Colonic mucosa (tissue), 4 donors: Measurements from ENCODE around the gene KIF6. TPM values are rescaled to one million over a fixed set of nuclear protein-coding genes. Genes with fewer than 3 reads are reported as not detected.

Experiments used
- DNase-seq: peaks from one replicate; pipeline ENCODE4 v3.0.0-alpha.2; 2020
- H3K27ac ChIP-seq: fragments of 200-600 bp; one replicate; pipeline ENCODE4 v1.8.0; 2021
- H3K27me3 ChIP-seq: fragments of 200-600 bp; one replicate; pipeline ENCODE4 v1.8.0; 2021
- H3K36me3 ChIP-seq: fragments of 200-600 bp; one replicate; pipeline ENCODE4 v1.8.0; 2021
- H3K4me1 ChIP-seq: fragments of 200-600 bp; one replicate; pipeline ENCODE4 v1.8.0; 2021; ENCODE audit warnings: mild to moderate bottlenecking
- H3K4me3 ChIP-seq: fragments of 200-600 bp; one replicate; pipeline ENCODE4 v1.8.0; 2021
- H3K9ac ChIP-seq, 2 donors: one replicate each; pipeline ENCODE4 v1.7.0; 2013; ENCODE audit warnings: control low read depth in 2 of 2, low read depth in 2 of 2, low read length in 2 of 2
- H3K9me3 ChIP-seq: fragments of 200-600 bp; one replicate; pipeline ENCODE4 v1.8.0; 2021
- CTCF ChIP-seq: fragments of 200-600 bp; IDR thresholded peaks from one replicate; pipeline ENCODE4 v1.8.0; 2022; ENCODE audit warnings: antibody characterized with exemption, mild to moderate bottlenecking
- intact Hi-C: fragments of 100-400 bp; cut with DNase I; formaldehyde crosslinking; loops from one replicate; pipeline ENCODE4 v1.14.1; 2022
- total RNA-seq, 2 donors: library from RNA; stranded (reverse); fragmentation: NEBNext Ultra II Directional in 1 of 2; extraction: Animal tissue kit (Norgen Biotek cat#: 25700) in 1 of 2; gene quantifications; one replicate each; pipeline ENCODE4 v1.2.1, GENCODE V29; 2021
- donor health status: healthy.
- donor health status: DM: no; HTN: no; CAD: no.
- donor health status: DM: no; HTN: no; CAD: no.

KIF6 gene
- total RNA-seq, 2 donors from 2014 or later, result 0.08 to 0.17 TPM

- H3K4me1 ChIP-seq, result no peaks in the 10 kb centered on the region
- H3K27ac ChIP-seq, result no peak overlapping the region
- no peaks in the 10 kb centered on the region for H3K9me3 ChIP-seq
- no peaks in the 10 kb centered on the region for H3K27me3 ChIP-seq
- H3K36me3 ChIP-seq, result no peaks in the 10 kb centered on the region
- no peak for TF ChIP-seq CTCF
- H3K9ac ChIP-seq, result no peak overlapping the region
- no peak for DNase-seq
- no peak overlapping the region for H3K4me3 ChIP-seq
- intact Hi-C loops, result no loop called here
Measured at GRCh38 chr6:39574991-39575390, 150.2 kb downstream of the KIF6 start.

- H3K27me3 ChIP-seq, result no peaks in the 10 kb centered on the region
- no peak overlapping the region for H3K9ac ChIP-seq
- H3K4me3 ChIP-seq, result no peak overlapping the region
- no peaks in the 10 kb centered on the region for H3K36me3 ChIP-seq
- no peak for DNase-seq
- intact Hi-C loops, result no loop called here
- no peaks in the 10 kb centered on the region for H3K4me1 ChIP-seq
- no peak for TF ChIP-seq CTCF
- no peaks in the 10 kb centered on the region for H3K9me3 ChIP-seq
- H3K27ac ChIP-seq, result no peak overlapping the region
Measured at GRCh38 chr6:39573541-39573940, 151.7 kb downstream of the KIF6 start.

- no peak overlapping the region for H3K9ac ChIP-seq
- no peaks in the 10 kb centered on the region for H3K27me3 ChIP-seq
- no peaks in the 10 kb centered on the region for H3K4me1 ChIP-seq
- H3K4me3 ChIP-seq, result no peak overlapping the region
- no peak overlapping the region for H3K27ac ChIP-seq
- DNase-seq, result no peak
- TF ChIP-seq CTCF, result no peak
- no peaks in the 10 kb centered on the region for H3K36me3 ChIP-seq
- no peaks in the 10 kb centered on the region for H3K9me3 ChIP-seq
- intact Hi-C loops, result no loop called here
Measured at GRCh38 chr6:39572661-39573340, 152.4 kb downstream of the KIF6 start.

GRCh38 chr6:39568896-39569295 is 156.3 kb downstream of the KIF6 start:
- no peak overlapping the region for H3K4me3 ChIP-seq
- H3K27ac ChIP-seq, result no peak overlapping the region
- H3K36me3 ChIP-seq, result no peaks in the 10 kb centered on the region
- DNase-seq, result no peak
- no peaks in the 10 kb centered on the region for H3K9me3 ChIP-seq
- no peaks in the 10 kb centered on the region for H3K27me3 ChIP-seq
- intact Hi-C loops, result no loop called here
- TF ChIP-seq CTCF, result no peak
- H3K9ac ChIP-seq, result no peak overlapping the region
- no peaks in the 10 kb centered on the region for H3K4me1 ChIP-seq

- Histone ChIP-seq H3K9me3 (no peaks in the 10 kb centered on the region), H3K36me3 (no peaks in the 10 kb centered on the region), H3K9ac (no peak overlapping the region), H3K27me3 (no peaks in the 10 kb centered on the region), H3K4me3 (no peak overlapping the region), H3K4me1 (no peaks in the 10 kb centered on the region), H3K27ac (no peak overlapping the region)
- TF ChIP-seq CTCF, result no peak
- no peak for DNase-seq
- intact Hi-C loops, result no loop called here
Measured at GRCh38 chr6:39567091-39567490, 158.1 kb downstream of the KIF6 start.
